Cardiac muscle cell (in vitro differentiated cells and primary cell): ENCODE results near the gene STX17. TPM values are rescaled to one million over a fixed set of nuclear protein-coding genes. Genes with fewer than 3 reads are reported as not detected.
"Not testable (repeated sequence)": the region's sequence is repeated elsewhere in the genome, so short reads cannot be mapped to it uniquely, and the experiment has no call there.

Experiments used
- DNase-seq, 2 donors: peaks; one replicate each; pipeline versions ENCODE4 v3.0.0 to v3.0.0-alpha.2; 2010 to 2017; ENCODE audit warnings: low read depth in 1 of 2, low spot score in 1 of 2
- H3K27ac ChIP-seq: fragments of 200-600 bp; sonication (generic); 2 replicates; pipeline ENCODE4 v1.5.1; 2016
- H3K27me3 ChIP-seq: fragments of 200-600 bp; sonication (generic); 2 replicates; pipeline ENCODE4 v1.6.0; 2016; ENCODE audit warnings: control low read depth
- H3K36me3 ChIP-seq: fragments of 200-600 bp; sonication (generic); 2 replicates; pipeline ENCODE4 v1.5.1; 2016; ENCODE audit warnings: control low read depth
- H3K4me1 ChIP-seq: fragments of 200-600 bp; sonication (generic); 2 replicates; pipeline ENCODE4 v1.8.1; 2017; ENCODE audit warnings: low read depth, mild to moderate bottlenecking, mixed run types
- H3K4me3 ChIP-seq: fragments of 200-600 bp; sonication (generic); 2 replicates; pipeline ENCODE4 v1.5.1; 2016; ENCODE audit warnings: mild to moderate bottlenecking
- H3K9me3 ChIP-seq: fragments of 200-600 bp; sonication (generic); 2 replicates; pipeline ENCODE4 v1.5.1; 2017; ENCODE audit warnings: low read depth, mild to moderate bottlenecking, control low read depth
- CTCF ChIP-seq: IDR thresholded peaks from 2 replicates; pipeline ENCODE4 v1.5.1; 2012; ENCODE audit warnings: low read depth, mild to moderate bottlenecking, low read length
- polyA plus RNA-seq: library from polyadenylated mRNA; unstranded; fragments of >200 nt; fragmentation: Nextera tagmentation; extraction: Ambion mirVana; gene quantifications from 2 replicates; pipeline ENCODE4 v1.2.1, GENCODE V29; 2016
- total RNA-seq: library from RNA; depleted of rRNA; stranded (reverse); fragments of >200 nt; gene quantifications from 2 replicates; pipeline ENCODE4 v1.2.3, GENCODE V29; 2016

The STX17 gene
- total and polyA plus RNA-seq, 2 experiments from 2014 or later: 20.4 to 34.8 TPM

- H3K36me3 ChIP-seq: no peaks in the 10 kb centered on the region
- no peak for TF ChIP-seq CTCF
- no peak for DNase-seq
- no peaks in the 10 kb centered on the region for H3K9me3 ChIP-seq
- H3K27ac ChIP-seq: no peak overlapping the region
- H3K4me3 ChIP-seq: no peak overlapping the region
- peaks cover 10% of the 10 kb centered on the region for H3K4me1 ChIP-seq
- no peaks in the 10 kb centered on the region for H3K27me3 ChIP-seq
Observed at GRCh38 chr9:99980598-99980997, 74.1 kb downstream of the STX17 start.

GRCh38 chr9:99986642-99987041, 80.2 kb downstream of the STX17 start:
- Histone ChIP-seq H3K4me3 (no peak overlapping the region), H3K27ac (no peak overlapping the region), H3K9me3 (no peaks in the 10 kb centered on the region), H3K27me3 (no peaks in the 10 kb centered on the region), H3K4me1 (no peaks in the 10 kb centered on the region), H3K36me3 (no peaks in the 10 kb centered on the region)
- DNase-seq: no peak
- no peak for TF ChIP-seq CTCF

- H3K4me3 ChIP-seq, H3K9me3 ChIP-seq, H3K4me1 ChIP-seq, H3K36me3 ChIP-seq, DNase-seq, H3K27me3 ChIP-seq, H3K27ac ChIP-seq: not testable (repeated sequence)
Observed at GRCh38 chr9:99990508-99990907, 84.1 kb downstream of the STX17 start.

- H3K4me1 ChIP-seq: no peaks in the 10 kb centered on the region
- H3K9me3 ChIP-seq: no peaks in the 10 kb centered on the region
- DNase-seq: no peak
- no peaks in the 10 kb centered on the region for H3K27me3 ChIP-seq
- H3K27ac ChIP-seq: no peak overlapping the region
- H3K36me3 ChIP-seq: no peaks in the 10 kb centered on the region
- H3K4me3 ChIP-seq: no peak overlapping the region
- TF ChIP-seq CTCF: no peak
Observed at GRCh38 chr9:99998266-99998665, 91.8 kb downstream of the STX17 start.

GRCh38 chr9:99998866-99999265, 92.4 kb downstream of the STX17 start:
- Histone ChIP-seq H3K4me3 (no peak overlapping the region), H3K4me1 (no peaks in the 10 kb centered on the region), H3K36me3 (no peaks in the 10 kb centered on the region), H3K27ac (no peak overlapping the region), H3K27me3 (no peaks in the 10 kb centered on the region), H3K9me3 (no peaks in the 10 kb centered on the region)
- DNase-seq: no peak
- TF ChIP-seq CTCF: no peak

- H3K27ac ChIP-seq: no peak overlapping the region
- H3K4me1 ChIP-seq: no peaks in the 10 kb centered on the region
- no peak for TF ChIP-seq CTCF
- H3K4me3 ChIP-seq: no peak overlapping the region
- no peaks in the 10 kb centered on the region for H3K9me3 ChIP-seq
- H3K36me3 ChIP-seq: no peaks in the 10 kb centered on the region
- DNase-seq: no peak
- H3K27me3 ChIP-seq: no peaks in the 10 kb centered on the region
Observed at GRCh38 chr9:99999797-100000196, 93.3 kb downstream of the STX17 start.
